ENCODE results near the gene RAB24. TPM values are rescaled to one million over a fixed set of nuclear protein-coding genes. Genes with fewer than 3 reads are reported as not detected.

Gene RAB24
- total RNA-seq, result 26.9 and 30.0 TPM in 2 replicates
- long read RNA-seq, transcript RAB24-204 (9 exons, 1,236 nt), result minor isoform, 5 of 69 reads
- long read RNA-seq, transcript RAB24-206 (7 exons, 1,820 nt), result major isoform, 37 of 69 reads
- long read RNA-seq, transcript RAB24-201 (8 exons, 1,311 nt), result minor isoform, 16 of 69 reads
- long read RNA-seq, partial matches to known transcripts, result 0 of 69 reads
- long read RNA-seq, other reads (novel, unspliced or antisense), result 11 of 69 reads

GRCh38 chr5:177303121-177303924 lies at the start of gene RAB24, which contains the start of gene PRELID1:
TSS of gene RAB24 (minus strand) at chr5:177303719. CDS start at chr5:177303288, 431 bp downstream.
TSS of gene PRELID1 (plus strand) at chr5:177303799. CDS start at chr5:177303986, 187 bp downstream.
- H3K4me1 Mint-ChIP-seq (ENCODE audit: low read depth), result peaks cover 24% of the 10 kb centered on the region
- peaks cover 4% of the 10 kb centered on the region for H3K36me3 Mint-ChIP-seq (ENCODE audit: insufficient read depth)
- DNase-seq (ENCODE audit: low spot score, unreplicated experiment), result peak; percentile 92
- H3K27ac Mint-ChIP-seq, result peak within 1 kb of the TSS; percentile 93
- H3K4me3 Mint-ChIP-seq (ENCODE audit: low read depth), result peak within 1 kb of the TSS; percentile 92
- TF ChIP-seq CTCF (IDR thresholded peaks at IDR 0.05; ENCODE audit: unreplicated experiment), result peak; percentile 45
- no peaks in the 10 kb centered on the region for H3K9me3 Mint-ChIP-seq (ENCODE audit: low read depth)
- H3K27me3 Mint-ChIP-seq, result no peaks in the 10 kb centered on the region

- TF ChIP-seq CTCF (IDR thresholded peaks at IDR 0.05; ENCODE audit: unreplicated experiment), result no peak
- Mint-ChIP-seq H3K9me3 (ENCODE audit: low read depth) (no peaks in the 10 kb centered on the region), H3K4me3 (ENCODE audit: low read depth) (peak overlapping the region; percentile 40), H3K36me3 (ENCODE audit: insufficient read depth) (no peaks in the 10 kb centered on the region), H3K27ac (no peak overlapping the region), H3K27me3 (peaks cover 20% of the 10 kb centered on the region), H3K4me1 (ENCODE audit: low read depth) (peaks cover 17% of the 10 kb centered on the region)
- DNase-seq (ENCODE audit: low spot score, unreplicated experiment), result no peak
Measured at GRCh38 chr5:177353093-177353492, 49.6 kb upstream of the RAB24 start.

- DNase-seq (ENCODE audit: low spot score, unreplicated experiment), result peak; percentile 64
- H3K36me3 Mint-ChIP-seq (ENCODE audit: insufficient read depth), result peaks cover 1% of the 10 kb centered on the region
- H3K9me3 Mint-ChIP-seq (ENCODE audit: low read depth), result no peaks in the 10 kb centered on the region
- TF ChIP-seq CTCF (IDR thresholded peaks at IDR 0.05; ENCODE audit: unreplicated experiment), result no peak
- peaks cover 20% of the 10 kb centered on the region for H3K4me1 Mint-ChIP-seq (ENCODE audit: low read depth)
- H3K4me3 Mint-ChIP-seq (ENCODE audit: low read depth), result peak within 1 kb of the TSS; percentile 97
- H3K27me3 Mint-ChIP-seq, result peaks cover 12% of the 10 kb centered on the region
- H3K27ac Mint-ChIP-seq, result peak within 1 kb of the TSS; percentile 99
Measured at GRCh38 chr5:177351392-177352329, 48.1 kb upstream of the RAB24 start, which contains the start of gene LMAN2. TSS of gene LMAN2 (minus strand) at chr5:177351668. CDS start at chr5:177351647, 21 bp downstream.

- peak overlapping the region; percentile 99 for H3K27ac Mint-ChIP-seq
- no peak for TF ChIP-seq CTCF (IDR thresholded peaks at IDR 0.05; ENCODE audit: unreplicated experiment)
- peak overlapping the region; percentile 97 for H3K4me3 Mint-ChIP-seq (ENCODE audit: low read depth)
- peaks cover 20% of the 10 kb centered on the region for H3K4me1 Mint-ChIP-seq (ENCODE audit: low read depth)
- H3K27me3 Mint-ChIP-seq, result peaks cover 11% of the 10 kb centered on the region
- no peaks in the 10 kb centered on the region for H3K9me3 Mint-ChIP-seq (ENCODE audit: low read depth)
- DNase-seq (ENCODE audit: low spot score, unreplicated experiment), result no peak
- H3K36me3 Mint-ChIP-seq (ENCODE audit: insufficient read depth), result peaks cover 2% of the 10 kb centered on the region
Measured at GRCh38 chr5:177350776-177351391, 47.4 kb upstream of the RAB24 start.

Measured in progenitor cell of endocrine pancreas (in vitro differentiated cells).